ENCODE results near the gene HIF1A.

DNA sequence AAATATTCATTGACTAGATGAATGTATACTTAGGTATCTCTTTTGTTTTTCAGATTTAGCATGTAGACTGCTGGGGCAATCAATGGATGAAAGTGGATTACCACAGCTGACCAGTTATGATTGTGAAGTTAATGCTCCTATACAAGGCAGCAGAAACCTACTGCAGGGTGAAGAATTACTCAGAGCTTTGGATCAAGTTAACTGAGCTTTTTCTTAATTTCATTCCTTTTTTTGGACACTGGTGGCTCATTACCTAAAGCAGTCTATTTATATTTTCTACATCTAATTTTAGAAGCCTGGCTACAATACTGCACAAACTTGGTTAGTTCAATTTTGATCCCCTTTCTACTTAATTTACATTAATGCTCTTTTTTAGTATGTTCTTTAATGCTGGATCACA lies 51.6 kb downstream of the HIF1A start:
- no peak for TF ChIP-seq CTCF (conservative IDR thresholded peaks at IDR 0.05; ENCODE audit: low read depth, low read length)
- TF ChIP-seq EZH2 (IDR thresholded peaks at IDR 0.05; ENCODE audit: borderline replicate concordance, low read depth, low read length, poor library complexity, severe bottlenecking): no peak

Data from A673 (cell line).